Brain microvascular endothelial cell (primary cell): ENCODE measurements around the gene COLEC11.

ENCODE experiments used
- DNase-seq: peaks from one replicate; pipeline ENCODE4 v3.0.0-alpha.2; 2020
- H3K27ac ChIP-seq: fragments of 250-450 bp; sonication (Bioruptor Pico); 2 replicates; pipeline ENCODE4 v1.5.1; 2020; ENCODE audit warnings: mild to moderate bottlenecking, moderate library complexity
- H3K27me3 ChIP-seq: fragments of 250-450 bp; sonication (Bioruptor Pico); replicated peaks from 2 replicates; pipeline ENCODE4 v1.5.1; 2020; ENCODE audit warnings: mild to moderate bottlenecking
- H3K36me3 ChIP-seq: fragments of 250-450 bp; sonication (Bioruptor Pico); replicated peaks from 2 replicates; pipeline ENCODE4 v1.5.1; 2020; ENCODE audit warnings: mild to moderate bottlenecking
- H3K4me3 ChIP-seq: 2 replicates; pipeline ENCODE4 v1.5.1; 2011; ENCODE audit warnings: low read depth, mild to moderate bottlenecking, control low read depth, low read length, moderate library complexity
- in situ Hi-C: cut with HindIII; loops from 2 replicates; pipeline ENCODE4 v1.10.0; 2017; ENCODE audit warnings: low sequenced_read_pairs, low pct_ligation_motif_present
- TF ChIP-seq, protein P1 (sequence below): IDR thresholded peaks from 2 replicates; pipeline ENCODE4 v1.5.1; 2011; ENCODE audit warnings: low read depth, mild to moderate bottlenecking, moderate library complexity, low read length, control low read depth, inconsistent platforms; ENCODE audit errors: missing control alignments

Gene COLEC11

DNA sequence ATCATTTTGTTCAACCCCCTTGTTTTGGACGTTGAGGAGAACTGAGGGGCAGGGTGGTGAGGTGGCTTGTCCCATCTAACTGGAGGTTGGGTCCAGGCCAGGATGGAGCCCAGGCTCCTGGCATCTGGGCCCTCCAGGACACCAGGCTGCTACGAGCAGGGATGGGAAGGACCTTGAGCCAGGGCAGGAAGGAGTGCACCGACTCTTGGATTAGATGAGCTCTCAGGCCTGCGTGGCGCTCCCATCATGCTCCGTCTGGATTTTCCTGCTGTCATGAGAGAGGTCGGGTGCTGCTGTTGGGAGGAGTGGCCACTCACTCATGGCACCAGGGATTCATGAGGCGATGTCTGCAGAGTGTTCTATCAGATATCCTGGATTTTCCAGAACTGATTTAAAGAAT lies 44.7 kb downstream of the COLEC11 start:
- TF ChIP-seq, protein P1, sequence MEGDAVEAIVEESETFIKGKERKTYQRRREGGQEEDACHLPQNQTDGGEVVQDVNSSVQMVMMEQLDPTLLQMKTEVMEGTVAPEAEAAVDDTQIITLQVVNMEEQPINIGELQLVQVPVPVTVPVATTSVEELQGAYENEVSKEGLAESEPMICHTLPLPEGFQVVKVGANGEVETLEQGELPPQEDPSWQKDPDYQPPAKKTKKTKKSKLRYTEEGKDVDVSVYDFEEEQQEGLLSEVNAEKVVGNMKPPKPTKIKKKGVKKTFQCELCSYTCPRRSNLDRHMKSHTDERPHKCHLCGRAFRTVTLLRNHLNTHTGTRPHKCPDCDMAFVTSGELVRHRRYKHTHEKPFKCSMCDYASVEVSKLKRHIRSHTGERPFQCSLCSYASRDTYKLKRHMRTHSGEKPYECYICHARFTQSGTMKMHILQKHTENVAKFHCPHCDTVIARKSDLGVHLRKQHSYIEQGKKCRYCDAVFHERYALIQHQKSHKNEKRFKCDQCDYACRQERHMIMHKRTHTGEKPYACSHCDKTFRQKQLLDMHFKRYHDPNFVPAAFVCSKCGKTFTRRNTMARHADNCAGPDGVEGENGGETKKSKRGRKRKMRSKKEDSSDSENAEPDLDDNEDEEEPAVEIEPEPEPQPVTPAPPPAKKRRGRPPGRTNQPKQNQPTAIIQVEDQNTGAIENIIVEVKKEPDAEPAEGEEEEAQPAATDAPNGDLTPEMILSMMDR = no peak
- no peak for DNase-seq
- H3K27me3 ChIP-seq = no peaks in the 10 kb centered on the region
- in situ Hi-C loops = no loop called here
- H3K27ac ChIP-seq = no peak overlapping the region
- H3K36me3 ChIP-seq = no peaks in the 10 kb centered on the region
- H3K4me3 ChIP-seq = no peak overlapping the region

DNA sequence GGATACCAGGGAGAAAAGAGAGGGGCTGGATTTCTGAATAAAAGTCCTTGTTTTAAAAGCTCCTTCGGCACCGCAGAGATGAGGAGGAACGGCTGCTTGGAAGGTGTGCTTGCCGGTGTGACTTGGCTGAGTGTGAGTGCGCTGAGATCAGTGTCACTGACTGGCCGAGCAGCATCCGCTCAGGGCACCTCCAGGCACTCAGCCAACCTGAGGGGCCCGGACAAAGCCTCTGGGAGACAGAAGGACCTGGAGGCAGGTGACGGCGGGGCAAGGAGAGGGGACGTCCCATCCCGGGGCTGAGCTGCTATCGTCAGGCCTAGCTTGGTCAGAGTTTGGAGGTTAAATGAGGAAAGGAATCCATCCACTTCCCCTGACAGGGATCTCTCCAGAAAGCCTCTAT lies 46.3 kb downstream of the COLEC11 start:
- Histone ChIP-seq H3K27ac (no peak overlapping the region), H3K4me3 (no peak overlapping the region), H3K36me3 (no peaks in the 10 kb centered on the region), H3K27me3 (no peaks in the 10 kb centered on the region)
- no peak for DNase-seq
- TF ChIP-seq, protein P1 = no peak
- in situ Hi-C loops = no loop called here

DNA sequence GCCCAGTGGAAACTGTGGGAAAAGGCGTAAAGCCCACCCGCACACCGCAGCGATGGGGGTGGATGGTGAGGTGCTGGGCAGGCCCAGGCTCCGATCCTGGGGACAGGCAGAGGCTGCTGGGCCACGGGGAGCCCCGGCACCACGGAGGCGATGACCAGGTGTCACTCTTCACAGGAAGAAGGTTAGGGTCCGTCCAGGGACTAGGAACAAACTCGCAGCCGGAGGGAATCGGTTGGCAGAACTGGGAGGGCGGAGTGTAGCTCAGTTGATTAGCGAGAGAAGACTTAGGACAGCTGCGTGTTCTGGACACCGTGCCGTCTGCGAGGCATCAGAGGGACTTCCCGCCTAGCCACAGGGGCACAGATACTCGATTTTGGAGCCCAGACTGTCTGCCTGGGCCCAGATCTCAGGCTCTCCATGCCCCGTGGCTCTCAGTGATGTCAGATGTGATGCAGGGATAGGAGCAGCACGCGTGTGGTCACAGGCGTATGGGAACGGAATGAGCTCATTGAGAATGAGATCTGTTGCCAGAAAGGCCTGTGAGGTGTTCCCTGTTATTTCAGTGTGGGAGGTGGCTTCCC lies 47.0 kb downstream of the COLEC11 start:
- TF ChIP-seq, protein P1 = no peak
- Histone ChIP-seq H3K36me3 (no peaks in the 10 kb centered on the region), H3K27me3 (no peaks in the 10 kb centered on the region), H3K4me3 (no peak overlapping the region), H3K27ac (no peak overlapping the region)
- DNase-seq = no peak
- in situ Hi-C loops = no loop called here

DNA sequence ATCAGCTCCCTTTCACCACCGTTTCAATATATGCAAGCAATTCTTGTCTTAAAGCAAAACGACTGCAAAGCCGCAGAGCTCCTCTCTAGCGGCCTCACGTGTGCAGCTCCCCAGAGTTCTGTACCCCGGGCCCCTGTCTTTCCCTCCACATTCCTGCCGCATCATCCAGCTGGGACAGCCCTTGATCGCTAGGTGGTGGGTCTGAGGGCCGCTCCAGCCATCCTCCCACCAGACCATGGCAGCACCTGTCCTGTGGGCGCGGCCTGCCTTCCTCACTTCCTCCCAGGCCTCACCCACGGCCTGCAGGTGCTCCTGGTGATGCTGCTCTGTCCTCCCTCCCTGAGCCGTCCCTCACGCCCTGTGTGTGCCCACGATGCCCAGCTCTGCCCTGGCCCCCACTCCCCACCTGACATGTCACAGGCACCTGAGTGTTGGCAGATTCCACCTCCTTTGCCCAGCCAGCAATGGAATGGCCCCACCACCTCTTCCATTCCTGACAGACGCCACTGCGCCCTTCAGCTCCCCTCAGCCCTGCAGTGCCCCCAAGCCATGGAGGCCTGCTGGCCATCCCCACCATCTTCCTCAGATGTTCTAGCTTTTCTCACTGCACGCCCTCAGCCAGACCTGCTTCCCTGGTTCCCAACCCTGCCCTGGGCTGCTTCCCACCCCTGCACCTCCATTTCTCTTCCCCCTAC lies 47.8 kb downstream of the COLEC11 start:
- Histone ChIP-seq H3K4me3 (no peak overlapping the region), H3K36me3 (no peaks in the 10 kb centered on the region), H3K27me3 (no peaks in the 10 kb centered on the region), H3K27ac (no peak overlapping the region)
- in situ Hi-C loops = no loop called here
- TF ChIP-seq, protein P1 = no peak
- no peak for DNase-seq

DNA sequence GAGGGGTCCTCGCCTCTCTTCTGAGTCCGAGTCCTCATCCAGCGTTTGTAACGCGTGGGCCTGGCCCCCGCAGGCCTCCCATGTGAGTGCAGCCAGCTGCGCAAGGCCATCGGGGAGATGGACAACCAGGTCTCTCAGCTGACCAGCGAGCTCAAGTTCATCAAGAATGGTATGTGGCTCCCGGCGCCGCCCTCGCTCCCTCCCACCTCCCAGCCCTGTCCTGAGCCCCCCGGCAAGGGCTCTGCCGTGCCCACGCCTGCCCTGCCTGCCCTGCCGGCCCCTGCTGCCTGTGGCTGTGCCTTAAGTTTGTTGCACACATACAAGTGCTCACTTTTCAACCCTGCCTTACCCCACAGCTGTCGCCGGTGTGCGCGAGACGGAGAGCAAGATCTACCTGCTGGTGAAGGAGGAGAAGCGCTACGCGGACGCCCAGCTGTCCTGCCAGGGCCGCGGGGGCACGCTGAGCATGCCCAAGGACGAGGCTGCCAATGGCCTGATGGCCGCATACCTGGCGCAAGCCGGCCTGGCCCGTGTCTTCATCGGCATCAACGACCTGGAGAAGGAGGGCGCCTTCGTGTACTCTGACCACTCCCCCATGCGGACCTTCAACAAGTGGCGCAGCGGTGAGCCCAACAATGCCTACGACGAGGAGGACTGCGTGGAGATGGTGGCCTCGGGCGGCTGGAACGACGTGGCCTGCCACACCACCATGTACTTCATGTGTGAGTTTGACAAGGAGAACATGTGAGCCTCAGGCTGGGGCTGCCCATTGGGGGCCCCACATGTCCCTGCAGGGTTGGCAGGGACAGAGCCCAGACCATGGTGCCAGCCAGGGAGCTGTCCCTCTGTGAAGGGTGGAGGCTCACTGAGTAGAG lies 48.7 kb downstream of the COLEC11 start:
- no peak for DNase-seq
- Histone ChIP-seq H3K27ac (no peak overlapping the region), H3K36me3 (no peaks in the 10 kb centered on the region), H3K27me3 (no peaks in the 10 kb centered on the region), H3K4me3 (no peak overlapping the region)
- TF ChIP-seq, protein P1 = no peak
- in situ Hi-C loops = no loop called here
